T-helper 2 cell (primary cell): ENCODE measurements around the gene OSBPL3.
A peak's percentile ranks its signal among the peaks of the same experiment; 100 is the strongest.

Source experiments
- DNase-seq, 5 experiments: peaks; one replicate each; pipeline versions ENCODE4 v3.0.0 to v3.0.0-alpha.2; 2012 to 2022

OSBPL3 gene

GRCh38 chr7:24757353-24758275 is 222.4 kb downstream of the OSBPL3 start, which contains the start of gene GSDME:
Gene GSDME (minus strand): TSS chr7:24757464. CDS start chr7:24749774, 7,690 bp downstream.
- DNase-seq: peak in 2 of 5 experiments; percentile 8 to 33

DNA sequence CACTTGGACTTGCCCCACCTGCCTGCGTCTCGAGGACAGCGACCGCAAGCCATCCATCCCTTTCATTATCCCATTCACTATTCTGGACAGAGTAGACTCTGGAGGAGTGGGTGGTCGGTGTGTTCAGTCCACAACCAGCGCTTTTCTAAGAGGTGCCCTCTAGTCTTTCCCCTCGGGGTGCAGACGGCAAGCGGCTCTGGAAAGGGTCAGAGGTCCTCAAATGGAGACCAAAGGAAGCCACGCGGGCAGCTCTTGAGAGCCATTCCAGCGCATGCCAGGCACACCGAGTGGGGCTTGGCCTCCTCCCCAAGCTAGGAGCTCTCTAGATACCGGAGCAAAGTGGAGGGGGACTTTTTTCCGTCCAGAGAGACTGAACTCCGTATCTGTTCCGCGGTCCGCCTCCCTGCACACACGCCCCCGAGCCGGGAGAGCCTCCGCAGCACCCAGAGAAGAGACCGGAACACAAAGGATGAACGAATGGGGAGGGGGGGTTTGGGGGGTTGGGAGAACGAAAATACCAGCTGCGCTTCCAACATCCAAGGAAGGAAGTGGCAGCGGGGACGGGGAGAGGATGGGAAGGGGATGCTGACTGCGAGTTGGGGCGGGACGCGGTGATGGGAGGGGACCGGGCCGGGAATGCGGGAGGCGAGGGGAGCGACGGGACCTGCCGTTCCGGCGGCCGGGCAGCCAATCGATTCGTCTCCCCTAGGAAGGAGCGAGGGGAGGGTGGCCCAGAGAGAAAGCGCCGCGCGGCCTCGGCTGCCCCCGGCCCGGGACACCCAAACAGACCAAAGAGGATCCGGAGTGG is 223.2 kb downstream of the OSBPL3 start:
- DNase-seq: no peak

- peak in 1 of 5 experiments; percentile 76 for DNase-seq
Measured at GRCh38 chr7:24755541-24756407, 224.2 kb downstream of the OSBPL3 start.

GRCh38 chr7:24754906-24755506 is 225.0 kb downstream of the OSBPL3 start:
- DNase-seq: no peak

GRCh38 chr7:24752073-24752800 is 227.7 kb downstream of the OSBPL3 start:
- no peak for DNase-seq

DNA sequence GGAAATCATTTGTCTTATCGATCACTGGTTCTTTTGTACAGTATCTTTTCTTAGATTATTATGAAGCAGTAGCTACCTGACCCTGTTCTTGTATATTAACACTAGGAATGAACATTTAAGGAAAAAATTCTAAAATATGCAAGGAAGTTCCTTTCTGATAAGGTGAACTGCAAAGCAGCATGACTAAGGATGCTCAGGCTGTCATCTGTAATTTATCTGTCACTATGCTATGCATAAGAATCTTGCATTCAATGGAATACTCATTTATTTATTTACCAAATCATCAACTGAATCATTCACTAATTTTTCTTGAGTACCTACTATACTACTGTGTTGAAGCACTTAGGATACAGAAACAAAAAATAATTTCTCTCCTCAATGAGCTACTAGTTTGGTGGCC is 228.5 kb downstream of the OSBPL3 start:
- DNase-seq: no peak

DNA sequence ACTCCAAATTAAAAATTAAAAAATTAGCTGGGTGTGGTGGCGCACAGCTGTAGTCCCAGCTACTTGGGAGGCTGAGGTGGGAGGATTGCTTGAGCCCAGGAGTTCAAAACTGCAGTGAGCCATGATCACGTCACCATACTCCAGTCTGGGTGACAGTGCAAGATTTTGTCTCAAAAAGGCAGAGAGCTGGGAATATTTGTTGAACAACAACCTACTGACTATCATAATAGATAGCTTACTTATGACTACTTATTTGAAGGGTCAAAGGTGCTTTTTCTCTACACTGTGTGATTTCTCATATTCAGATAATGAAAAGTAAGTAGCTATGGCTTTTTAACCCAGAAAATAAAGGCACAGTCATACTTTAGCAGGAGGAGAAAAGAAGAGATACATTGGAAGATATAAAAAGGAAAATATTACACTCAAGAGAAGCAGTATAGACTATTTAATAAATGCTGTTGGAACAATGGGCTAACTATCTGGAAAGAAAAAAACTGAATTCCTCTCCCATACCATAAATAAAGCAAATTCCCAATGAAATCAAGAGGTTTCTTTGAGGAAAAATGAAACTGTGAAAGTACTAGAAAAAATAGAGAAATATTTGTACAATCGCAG is 229.4 kb downstream of the OSBPL3 start:
- DNase-seq: no peak

DNA sequence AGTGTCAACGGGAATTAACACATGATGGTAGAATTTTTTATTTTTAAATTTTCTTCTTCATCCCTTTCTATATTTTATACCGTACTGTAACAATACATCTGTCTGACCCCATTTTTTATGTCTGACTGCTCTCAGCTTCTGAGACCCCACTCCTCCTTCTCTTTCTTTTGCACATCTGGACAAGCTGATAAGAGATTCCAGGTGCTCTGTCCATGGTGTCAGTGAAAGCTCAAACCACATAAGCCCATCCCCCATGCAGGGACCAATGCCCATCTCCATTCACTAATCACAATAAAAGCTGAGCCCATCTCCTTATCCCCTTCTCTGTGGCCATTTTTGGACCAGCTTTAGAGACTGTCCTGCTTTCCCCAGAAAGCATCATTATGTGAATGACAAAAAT is 231.5 kb downstream of the OSBPL3 start:
- no peak for DNase-seq
